KMS-11 (cell line): ENCODE results near the gene ARR3.
"Not testable (repeated sequence)": the region's sequence is repeated elsewhere in the genome, so short reads cannot be mapped to it uniquely, and the experiment has no call there.

ENCODE experiments used
- H2AFZ ChIP-seq: fragments of 200-600 bp; sonication (generic); 2 replicates; pipeline ENCODE4 v1.6.1; 2016; ENCODE audit warnings: antibody characterized with exemption, mixed run types, low read depth
- H3K27ac ChIP-seq: fragments of 200-600 bp; sonication (generic); 2 replicates; pipeline ENCODE4 v1.6.1; 2016; ENCODE audit warnings: mild to moderate bottlenecking, mixed run types
- H3K27me3 ChIP-seq: fragments of 200-600 bp; sonication (generic); 2 replicates; pipeline ENCODE4 v1.6.1; 2017; ENCODE audit warnings: mild to moderate bottlenecking, low read depth, mixed run types, moderate library complexity; ENCODE audit not compliant: insufficient read depth
- H3K36me3 ChIP-seq: fragments of 200-600 bp; sonication (generic); 2 replicates; pipeline ENCODE4 v1.6.1; 2017; ENCODE audit warnings: mild to moderate bottlenecking, mixed run types; ENCODE audit not compliant: insufficient read depth
- H3K4me1 ChIP-seq: fragments of 200-600 bp; sonication (generic); 2 replicates; pipeline ENCODE4 v1.6.1; 2016; ENCODE audit warnings: mild to moderate bottlenecking, low read depth, mixed run types; ENCODE audit not compliant: poor library complexity, severe bottlenecking
- H3K4me2 ChIP-seq: fragments of 200-600 bp; sonication (generic); 2 replicates; pipeline ENCODE4 v1.7.0; 2016; ENCODE audit warnings: mild to moderate bottlenecking, mixed run types
- H3K4me3 ChIP-seq: fragments of 200-600 bp; sonication (generic); IDR thresholded peaks from 2 replicates; pipeline ENCODE4 v1.6.1; 2017; ENCODE audit warnings: low read depth, low read length, mixed read lengths; ENCODE audit not compliant: insufficient read depth
- H3K79me2 ChIP-seq: fragments of 200-600 bp; sonication (generic); 2 replicates; pipeline ENCODE4 v1.6.1; 2016; ENCODE audit warnings: low read depth, mixed run types; ENCODE audit not compliant: insufficient read depth
- H3K9ac ChIP-seq: fragments of 200-600 bp; sonication (generic); 2 replicates; pipeline ENCODE4 v1.6.1; 2016; ENCODE audit warnings: mild to moderate bottlenecking, mixed run types
- H4K20me1 ChIP-seq: fragments of 200-600 bp; sonication (generic); 2 replicates; pipeline ENCODE4 v1.6.1; 2016; ENCODE audit warnings: mild to moderate bottlenecking, mixed run types; ENCODE audit not compliant: insufficient read depth
- TF ChIP-seq, protein P1 (sequence below): fragments of 200-600 bp; sonication (generic); conservative IDR thresholded peaks from 2 replicates; pipeline ENCODE4 v1.6.1; 2017; ENCODE audit warnings: low read depth, mild to moderate bottlenecking, antibody characterized with exemption, low read length, moderate library complexity, mixed read lengths

ARR3 gene

DNA sequence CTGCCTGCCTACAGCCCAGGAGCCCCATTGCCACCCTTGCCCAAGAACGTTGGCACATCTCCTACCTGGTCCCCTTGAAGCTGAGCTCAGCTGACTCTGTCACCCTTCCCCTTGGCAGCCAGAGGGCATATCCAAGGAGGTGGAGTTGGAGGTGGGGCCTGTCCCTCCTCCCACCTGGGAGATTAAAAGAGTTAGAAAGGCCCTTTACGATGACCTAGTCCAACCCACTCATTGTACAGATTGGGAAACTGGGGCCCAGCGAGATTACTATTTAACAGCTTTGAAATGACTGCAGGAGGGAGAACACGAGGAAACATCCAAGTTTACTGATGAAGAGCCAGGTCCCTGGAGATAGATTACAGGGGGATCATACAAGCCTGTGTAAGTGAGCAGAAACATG is 8.0 kb upstream of the ARR3 start, which contains the start of gene P2RY4:
Gene P2RY4, minus strand, starts transcription at position 101 of the 400 bp plus-strand sequence. CDS start 580 bp downstream, outside the sequence.
- no peak within 1 kb of the TSS for H3K9ac ChIP-seq
- H3K79me2 ChIP-seq, result no peaks in the 10 kb centered on the region
- TF ChIP-seq, protein P1, sequence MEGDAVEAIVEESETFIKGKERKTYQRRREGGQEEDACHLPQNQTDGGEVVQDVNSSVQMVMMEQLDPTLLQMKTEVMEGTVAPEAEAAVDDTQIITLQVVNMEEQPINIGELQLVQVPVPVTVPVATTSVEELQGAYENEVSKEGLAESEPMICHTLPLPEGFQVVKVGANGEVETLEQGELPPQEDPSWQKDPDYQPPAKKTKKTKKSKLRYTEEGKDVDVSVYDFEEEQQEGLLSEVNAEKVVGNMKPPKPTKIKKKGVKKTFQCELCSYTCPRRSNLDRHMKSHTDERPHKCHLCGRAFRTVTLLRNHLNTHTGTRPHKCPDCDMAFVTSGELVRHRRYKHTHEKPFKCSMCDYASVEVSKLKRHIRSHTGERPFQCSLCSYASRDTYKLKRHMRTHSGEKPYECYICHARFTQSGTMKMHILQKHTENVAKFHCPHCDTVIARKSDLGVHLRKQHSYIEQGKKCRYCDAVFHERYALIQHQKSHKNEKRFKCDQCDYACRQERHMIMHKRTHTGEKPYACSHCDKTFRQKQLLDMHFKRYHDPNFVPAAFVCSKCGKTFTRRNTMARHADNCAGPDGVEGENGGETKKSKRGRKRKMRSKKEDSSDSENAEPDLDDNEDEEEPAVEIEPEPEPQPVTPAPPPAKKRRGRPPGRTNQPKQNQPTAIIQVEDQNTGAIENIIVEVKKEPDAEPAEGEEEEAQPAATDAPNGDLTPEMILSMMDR, result no peak
- H3K4me3 ChIP-seq, result no peak within 1 kb of the TSS
- H3K36me3 ChIP-seq, result no peaks in the 10 kb centered on the region
- H2AFZ ChIP-seq, result no peak within 1 kb of the TSS
- H3K4me2 ChIP-seq, result no peak within 1 kb of the TSS
- no peak within 1 kb of the TSS for H3K27ac ChIP-seq
- no peaks in the 10 kb centered on the region for H4K20me1 ChIP-seq
- no peaks in the 10 kb centered on the region for H3K4me1 ChIP-seq
- H3K27me3 ChIP-seq, result no peaks in the 10 kb centered on the region

DNA sequence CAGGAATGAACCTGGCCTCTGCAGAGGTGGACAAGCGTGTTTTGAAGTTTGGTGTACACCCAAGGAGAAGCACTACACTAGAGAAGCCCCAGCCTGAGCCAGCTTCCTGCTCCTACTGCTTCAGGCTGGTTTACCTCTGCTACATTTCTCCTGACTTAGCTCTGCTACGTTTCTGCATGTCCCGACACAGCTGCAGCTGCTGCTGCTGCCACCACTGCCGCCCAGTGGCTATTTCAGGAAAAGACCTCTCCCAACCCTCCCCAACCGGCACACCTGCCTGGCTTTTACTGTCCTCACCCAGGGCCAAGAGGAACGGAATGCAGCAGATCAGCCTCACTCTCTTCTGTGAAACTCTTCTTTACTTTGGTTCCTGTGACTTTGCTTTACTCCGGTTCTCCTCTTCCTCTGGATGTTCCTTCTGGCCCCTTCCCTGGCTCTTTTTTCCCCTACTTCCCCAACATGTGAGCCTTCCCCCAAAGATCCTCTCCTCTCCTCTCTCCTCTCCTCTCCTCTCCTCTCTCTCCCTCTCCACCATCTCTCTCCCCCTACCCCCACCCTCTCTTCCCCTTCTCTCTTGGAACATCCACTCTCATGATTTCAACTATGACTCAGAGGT is 5.1 kb upstream of the ARR3 start:
- Histone ChIP-seq H3K4me3 (no peak overlapping the region), H3K27ac (no peak overlapping the region), H3K79me2 (no peaks in the 10 kb centered on the region), H3K27me3 (no peaks in the 10 kb centered on the region), H3K36me3 (no peaks in the 10 kb centered on the region), H2AFZ (no peak overlapping the region), H4K20me1 (no peaks in the 10 kb centered on the region), H3K4me1 (no peaks in the 10 kb centered on the region), H3K9ac (no peak overlapping the region), H3K4me2 (no peak overlapping the region)
- TF ChIP-seq, protein P1, result 0 out of 2 replicates have a peak, but pooled peaks have one; percentile 34

DNA sequence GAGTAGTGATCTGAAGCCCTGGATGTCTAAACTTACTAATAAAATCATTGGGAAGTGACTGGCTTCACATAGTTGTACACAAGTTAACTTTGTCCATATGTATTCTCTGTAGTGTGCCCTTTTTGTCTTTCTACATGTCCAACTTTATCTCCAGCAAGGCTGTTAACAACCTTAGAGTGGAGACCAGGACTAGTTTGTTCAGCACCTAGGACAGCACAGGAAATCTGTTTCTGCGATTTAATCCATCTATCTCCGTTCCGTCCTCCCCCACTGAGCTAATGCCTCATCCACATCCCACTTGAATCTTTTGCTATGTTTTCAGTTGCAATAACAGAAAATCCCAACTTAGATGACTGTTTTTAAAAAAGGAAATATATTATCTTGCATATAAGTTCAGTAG is 3.4 kb upstream of the ARR3 start:
- Histone ChIP-seq H3K36me3 (no peaks in the 10 kb centered on the region), H3K27me3 (no peaks in the 10 kb centered on the region), H3K79me2 (no peaks in the 10 kb centered on the region)

DNA sequence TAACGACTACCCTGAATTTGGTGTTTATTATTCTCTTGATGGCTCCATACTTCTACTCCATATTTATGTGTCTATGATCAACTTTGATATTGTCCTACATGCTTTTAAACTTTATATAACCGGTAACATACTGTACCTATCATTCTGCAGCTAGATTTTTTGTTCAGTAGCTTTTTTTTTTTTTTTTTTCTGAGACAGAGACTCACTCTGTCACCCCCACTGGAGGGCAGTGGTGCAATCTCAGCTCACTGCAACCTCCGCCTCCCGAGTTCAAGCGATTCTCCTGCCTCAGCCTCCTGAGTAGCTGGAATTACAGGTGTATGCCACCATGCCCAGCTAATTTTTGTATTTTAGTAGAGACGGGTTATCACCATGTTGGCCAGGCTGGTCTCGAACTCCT is 5.9 kb downstream of the ARR3 start:
- not testable (repeated sequence) for H3K9ac ChIP-seq, H3K4me2 ChIP-seq, H3K4me1 ChIP-seq, H2AFZ ChIP-seq, H3K4me3 ChIP-seq, H4K20me1 ChIP-seq, H3K27ac ChIP-seq, H3K79me2 ChIP-seq, H3K27me3 ChIP-seq, H3K36me3 ChIP-seq

More for the DNA sequence above, 3.4 kb upstream of the ARR3 start:
- Histone ChIP-seq H2AFZ (no peak overlapping the region), H3K4me1 (no peaks in the 10 kb centered on the region), H4K20me1 (no peaks in the 10 kb centered on the region), H3K27ac (no peak overlapping the region), H3K9ac (no peak overlapping the region), H3K4me3 (no peak overlapping the region), H3K4me2 (no peak overlapping the region)
- TF ChIP-seq, protein P1, result no peak

DNA sequence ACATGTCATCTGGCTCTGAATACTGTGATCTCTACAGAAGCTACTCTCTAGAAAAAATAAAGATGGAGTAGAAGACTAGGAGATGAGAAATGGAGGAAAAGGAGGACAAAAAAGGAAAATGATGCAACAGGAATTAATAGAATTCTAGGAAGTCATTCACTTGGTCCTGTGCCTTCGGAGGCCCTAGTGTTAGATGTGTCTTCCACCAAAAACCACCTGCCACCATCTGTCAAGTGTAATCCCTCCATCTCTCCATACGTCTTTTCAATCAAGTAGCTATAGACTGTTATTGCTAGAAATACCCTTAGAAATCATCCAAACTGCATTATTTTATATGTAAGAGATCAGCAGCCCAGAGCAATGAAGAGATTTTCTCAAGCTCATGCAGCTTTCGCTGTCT is 10.9 kb downstream of the ARR3 start:
- H2AFZ ChIP-seq, result no peak overlapping the region
- no peak overlapping the region for H3K4me3 ChIP-seq
- no peaks in the 10 kb centered on the region for H3K79me2 ChIP-seq
- H3K27me3 ChIP-seq, result no peaks in the 10 kb centered on the region
- H3K27ac ChIP-seq, result no peak overlapping the region
- H3K4me1 ChIP-seq, result no peaks in the 10 kb centered on the region
- no peak overlapping the region for H3K4me2 ChIP-seq
- H3K36me3 ChIP-seq, result no peaks in the 10 kb centered on the region
- no peak overlapping the region for H3K9ac ChIP-seq
- H4K20me1 ChIP-seq, result no peaks in the 10 kb centered on the region
- TF ChIP-seq, protein P1, result no peak
